Stimulated activated CD4-positive, alpha-beta T cell treated with anti-CD3 and anti-CD28 coated beads, Interleukin-1b, Interleukin-23, amount 100 ng/mL, for 48 hours (primary cell): ENCODE data around the gene NDUFB10.
"Not testable (repeated sequence)": the region's sequence is repeated elsewhere in the genome, so short reads cannot be mapped to it uniquely, and the experiment has no call there.

Experiments
- DNase-seq: peaks from one replicate; pipeline ENCODE4 v3.0.0-alpha.2; 2020

Gene NDUFB10

DNA sequence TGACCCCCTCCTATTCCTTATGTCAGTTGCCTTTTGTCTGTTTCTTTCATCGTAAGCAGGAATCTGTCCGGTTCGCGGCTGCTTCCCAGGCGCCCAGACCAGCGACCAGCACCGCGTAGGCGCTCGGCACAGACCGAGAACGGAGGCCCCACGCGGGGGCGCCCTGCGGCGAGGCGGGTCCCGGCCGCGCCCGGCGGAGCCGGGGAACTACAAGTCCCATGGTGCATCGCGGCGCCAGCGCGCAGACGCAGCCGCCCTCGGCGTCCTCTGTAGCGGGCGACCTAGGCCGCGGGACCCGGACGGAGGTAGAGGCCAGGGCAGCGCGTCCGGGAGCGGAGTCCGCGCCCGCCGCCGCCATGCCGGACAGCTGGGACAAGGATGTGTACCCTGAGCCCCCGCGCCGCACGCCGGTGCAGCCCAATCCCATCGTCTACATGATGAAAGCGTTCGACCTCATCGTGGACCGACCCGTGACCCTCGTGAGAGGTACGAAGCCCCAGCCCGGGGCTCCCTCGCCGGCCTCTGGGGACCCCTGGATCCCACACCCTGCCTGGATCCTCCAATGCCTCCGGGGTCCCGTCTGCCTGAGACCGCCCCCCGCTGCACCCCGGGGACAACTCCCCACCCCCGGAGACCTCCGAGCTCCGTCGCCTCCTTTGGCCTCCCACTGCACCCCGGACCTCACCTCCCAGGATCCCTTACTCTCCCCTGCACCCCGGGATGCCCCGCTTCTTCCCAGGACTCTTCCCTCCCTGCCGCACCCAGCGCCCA lies at the start of gene NDUFB10:
Gene NDUFB10, plus strand, starts transcription at position 270 of the 771 bp plus-strand sequence. Its CDS starts 87 bp downstream, at position 357.
- DNase-seq = peak; percentile 90

DNA sequence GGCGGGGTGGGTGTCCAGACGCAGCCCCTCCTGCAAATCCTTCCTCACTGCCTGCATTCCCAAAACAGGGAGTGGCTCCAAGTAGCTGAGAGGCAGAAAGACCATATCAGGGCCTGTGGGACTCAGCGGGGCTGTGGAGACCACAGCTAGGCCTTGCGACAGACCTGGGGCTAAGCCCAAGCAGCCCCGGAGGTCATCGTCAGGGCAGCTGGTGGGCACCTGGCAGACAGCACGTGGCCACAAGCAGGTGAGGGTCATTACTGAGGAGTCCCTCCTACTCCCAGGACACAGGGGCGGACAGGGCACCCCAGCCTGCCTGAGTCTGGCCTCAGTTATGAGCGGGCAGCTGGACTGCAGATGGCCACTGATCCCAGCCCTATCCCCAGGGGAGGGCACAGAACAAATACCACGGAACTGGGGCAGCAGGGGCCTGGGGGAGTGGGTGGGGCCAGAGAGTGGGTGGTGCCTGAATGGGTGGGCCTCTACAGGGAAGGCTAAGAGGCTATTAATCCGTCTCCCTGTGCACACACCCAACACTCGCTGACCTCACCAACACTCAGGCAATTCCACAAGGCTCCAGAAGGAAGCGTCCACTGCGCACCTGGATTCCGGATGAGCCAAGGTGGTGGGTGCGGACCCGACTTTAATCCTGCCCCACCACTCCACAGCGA lies 49.6 kb upstream of the NDUFB10 start:
- no peak for DNase-seq

DNA sequence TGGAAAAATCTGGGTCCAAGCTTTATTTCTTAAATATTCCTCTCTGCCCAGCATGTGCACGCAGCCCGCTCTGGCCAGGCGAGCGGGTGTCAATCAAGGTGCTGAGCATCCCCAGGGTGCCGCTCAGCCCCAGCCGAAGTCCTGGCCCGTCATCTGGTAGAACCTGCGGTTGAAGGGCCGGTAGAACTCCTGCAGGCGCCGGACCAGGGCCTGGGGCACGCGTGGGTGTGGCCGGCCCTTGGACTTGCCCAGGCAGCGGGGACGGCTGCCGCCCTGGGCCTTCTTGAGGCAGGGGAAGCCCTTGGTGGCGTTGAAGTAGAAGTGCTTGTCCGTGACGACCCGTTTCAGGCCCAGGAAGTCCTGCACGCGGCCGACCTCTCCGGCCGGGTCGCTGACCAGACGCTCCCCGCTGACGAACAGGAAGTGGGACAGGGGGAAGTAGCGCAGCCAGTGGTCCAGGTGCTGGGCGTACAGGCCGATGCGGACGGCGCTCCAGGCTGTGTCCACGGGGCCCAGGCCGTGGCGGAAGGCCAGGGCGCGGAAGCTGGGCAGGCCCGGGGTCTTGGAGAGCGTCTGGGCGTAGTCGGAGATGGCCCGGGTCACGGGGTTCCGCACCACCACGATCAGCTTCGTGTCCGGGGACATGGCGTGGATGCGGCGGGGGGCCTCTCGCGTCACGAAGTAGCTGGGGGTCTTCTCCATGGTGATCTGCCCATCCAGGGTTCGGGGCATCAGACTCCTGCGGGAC lies 47.7 kb upstream of the NDUFB10 start:
- no peak for DNase-seq

DNA sequence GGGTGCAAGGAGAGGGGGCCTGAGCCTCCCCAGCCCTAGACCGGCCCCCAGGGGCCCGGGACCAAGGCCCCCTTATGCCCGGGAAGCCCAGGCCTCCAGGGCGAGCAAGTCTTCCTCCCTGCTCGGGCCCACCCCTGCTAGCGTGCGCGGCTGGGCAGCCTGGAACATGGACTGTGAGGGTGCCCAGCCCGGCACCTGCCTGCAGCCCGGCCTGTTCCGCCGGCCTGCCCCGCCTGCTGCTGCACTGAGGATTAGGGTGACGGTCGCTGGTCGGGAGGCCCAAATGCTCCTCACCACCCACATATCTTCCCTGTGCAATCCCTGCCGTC lies 47.2 kb upstream of the NDUFB10 start:
- no peak for DNase-seq

DNA sequence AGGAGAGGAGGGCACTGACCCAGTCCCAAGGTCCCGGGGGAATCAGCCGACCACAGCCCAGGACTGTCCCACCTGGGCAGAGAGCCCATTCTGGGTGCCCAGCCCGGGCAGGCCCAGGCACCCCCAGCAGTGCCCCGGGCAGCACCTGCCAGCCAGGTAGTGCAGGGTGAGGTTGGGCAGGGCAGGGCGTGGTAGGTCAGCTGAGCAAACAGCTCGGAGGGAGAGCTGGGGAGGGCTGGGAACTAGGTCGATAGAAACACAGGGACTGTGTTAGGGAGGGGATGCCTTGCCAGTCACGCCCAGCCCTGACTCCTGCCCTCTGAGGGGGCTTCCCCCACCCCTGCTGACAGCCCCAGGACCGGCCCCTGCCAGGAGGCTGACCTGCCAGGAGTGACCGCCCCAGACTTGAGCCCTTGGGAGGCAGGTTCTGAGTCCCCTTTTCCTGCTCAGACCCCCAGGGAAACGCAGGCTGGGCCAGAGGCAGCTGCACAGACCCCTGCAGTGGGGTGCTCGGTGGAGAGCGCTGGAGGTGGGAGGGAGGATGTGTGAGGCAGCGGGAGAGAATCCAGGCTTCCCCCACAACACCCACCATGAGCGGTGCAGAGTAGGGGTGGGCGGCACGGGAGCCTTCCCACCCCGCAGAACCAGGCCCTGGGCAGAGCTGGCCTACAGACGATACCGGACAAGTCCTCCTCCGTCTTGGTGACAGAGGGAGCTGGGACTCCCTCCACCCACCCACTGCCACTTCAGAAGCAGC lies 45.8 kb upstream of the NDUFB10 start:
- no peak for DNase-seq

DNA sequence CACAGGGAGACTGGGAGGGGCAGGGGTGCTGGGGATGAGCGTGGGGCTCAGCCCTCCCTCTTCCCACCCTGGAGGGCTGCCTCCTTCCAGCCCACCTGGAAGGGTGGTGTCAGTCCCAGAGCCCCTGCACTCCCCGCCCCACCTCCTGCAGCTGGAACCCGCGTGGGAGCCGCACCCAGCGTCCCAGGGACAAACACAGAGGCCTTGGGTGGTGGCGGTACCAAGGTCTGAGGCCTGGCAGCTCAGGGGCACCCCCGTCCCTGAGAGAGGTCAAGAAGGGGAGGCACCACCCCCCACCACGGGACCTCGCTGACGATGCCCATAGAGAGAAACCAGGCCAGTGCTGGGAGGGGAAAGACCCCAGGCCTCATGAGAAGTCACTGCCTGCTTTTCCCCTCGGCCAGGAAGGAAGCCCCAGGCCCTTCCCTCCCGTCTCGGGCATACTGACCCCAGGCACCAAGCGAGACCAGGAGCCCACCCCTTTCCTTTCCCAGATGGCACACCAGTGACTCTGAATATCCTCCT lies 45.2 kb upstream of the NDUFB10 start:
- no peak for DNase-seq

DNA sequence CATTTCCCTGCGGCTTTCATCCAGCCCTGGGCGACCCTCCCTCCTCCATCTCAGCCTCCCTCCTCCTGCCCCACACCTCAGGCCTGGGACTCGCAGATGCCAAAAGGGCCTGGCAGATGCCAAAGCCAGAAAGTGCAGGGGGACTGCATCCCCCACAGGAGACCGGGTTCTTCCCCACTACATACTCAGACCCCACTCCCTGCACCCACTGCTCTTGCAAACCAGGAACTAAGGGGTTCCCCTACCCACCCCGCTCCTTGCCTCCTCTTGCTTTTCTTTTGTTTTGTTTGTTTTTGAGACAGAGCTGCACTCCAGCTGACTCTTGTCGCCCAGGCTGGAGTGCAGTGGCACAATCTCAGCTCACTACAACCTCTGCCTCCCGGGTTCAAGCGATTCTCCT lies 44.4 kb upstream of the NDUFB10 start:
- DNase-seq = no peak

DNA sequence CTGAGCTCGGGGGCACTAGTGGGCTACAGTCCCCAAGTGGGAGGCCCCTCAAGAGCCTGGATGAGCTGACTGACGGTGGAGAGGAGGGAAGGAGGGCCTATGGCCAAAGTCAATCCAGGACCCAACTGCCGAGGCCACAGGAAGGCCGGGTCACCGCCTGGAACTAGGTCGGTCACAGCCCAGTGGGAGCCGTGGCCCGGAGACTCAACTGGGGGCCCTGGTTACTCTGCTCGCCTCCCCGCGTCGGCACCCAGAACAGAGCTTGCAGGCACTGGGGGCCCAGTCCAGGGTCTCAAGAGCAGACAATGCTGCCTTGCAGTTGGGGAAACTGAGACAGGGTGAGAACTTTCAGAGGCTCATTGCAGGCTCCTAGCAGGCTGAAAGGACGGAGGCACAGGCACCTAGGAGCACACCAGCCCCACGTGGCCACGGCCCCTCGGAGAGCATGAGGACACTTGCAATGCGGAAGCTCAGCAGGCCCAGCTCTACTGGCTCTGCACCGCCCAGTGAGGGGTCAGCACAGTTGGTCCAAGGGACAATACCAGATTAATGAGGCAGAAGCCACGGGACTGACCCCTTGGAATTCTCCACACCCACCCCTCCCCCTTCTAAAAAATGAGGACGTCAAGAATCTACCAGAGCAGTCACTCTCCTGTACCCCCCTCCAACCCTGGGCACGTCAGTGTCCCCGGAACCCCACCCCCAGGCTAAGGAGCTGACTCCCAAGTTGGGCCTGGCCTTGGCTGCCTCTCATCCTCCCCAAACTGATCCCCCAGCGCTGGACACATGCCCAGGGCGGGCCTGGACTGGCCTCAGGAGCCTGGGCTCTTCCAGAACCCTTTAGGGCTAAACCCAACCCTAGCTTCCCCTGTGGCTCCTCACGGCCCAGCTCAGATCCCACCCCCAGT lies 43.4 kb upstream of the NDUFB10 start:
- no peak for DNase-seq

DNA sequence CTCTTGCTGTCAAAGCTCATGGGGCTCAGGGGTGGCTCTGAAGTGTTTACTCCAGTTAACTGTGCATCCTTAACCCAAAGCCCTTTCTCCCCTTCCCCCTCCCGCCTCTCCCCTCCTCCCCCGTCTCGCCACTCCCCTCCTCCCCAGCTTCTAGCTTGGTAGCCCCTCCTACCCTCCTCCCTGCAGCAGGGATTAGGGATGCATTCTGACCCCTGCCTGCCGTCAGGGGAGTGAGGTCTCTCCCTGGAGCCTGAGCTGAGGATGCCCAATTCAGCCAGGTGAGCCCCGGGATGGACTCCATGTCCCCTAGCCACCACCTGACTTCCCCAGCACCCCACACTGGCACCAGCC lies 42.7 kb upstream of the NDUFB10 start:
- DNase-seq = no peak

DNA sequence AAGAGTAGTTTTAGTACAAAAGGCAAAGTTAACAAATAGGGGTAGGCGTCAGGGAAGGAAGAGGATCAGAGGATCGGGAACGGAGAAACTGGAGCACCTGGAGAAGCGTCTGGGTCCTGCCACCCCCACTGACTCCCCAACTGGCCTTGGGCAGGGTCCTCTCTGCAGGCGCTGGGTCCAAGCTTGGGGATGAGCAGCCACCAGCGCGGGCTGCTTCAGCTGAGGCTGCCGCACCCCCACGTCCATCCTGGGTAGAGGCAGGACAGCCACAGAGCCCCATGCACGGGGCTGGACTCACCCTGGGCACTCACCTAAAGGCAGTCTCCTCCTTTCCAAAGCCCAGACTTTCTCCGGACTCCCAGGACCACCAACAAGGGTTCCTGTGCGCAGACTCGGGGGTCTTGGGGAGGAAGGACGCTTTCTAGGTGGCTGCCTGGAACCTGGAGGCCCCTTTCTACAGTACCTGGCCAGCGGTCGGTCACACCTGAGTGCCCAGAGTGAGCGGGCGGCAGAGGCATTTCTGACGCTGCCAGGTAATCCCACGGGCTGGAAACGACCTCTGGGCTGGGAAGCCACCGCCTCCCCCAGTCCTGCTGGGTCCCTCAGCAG lies 42.2 kb upstream of the NDUFB10 start:
- DNase-seq = no peak

DNA sequence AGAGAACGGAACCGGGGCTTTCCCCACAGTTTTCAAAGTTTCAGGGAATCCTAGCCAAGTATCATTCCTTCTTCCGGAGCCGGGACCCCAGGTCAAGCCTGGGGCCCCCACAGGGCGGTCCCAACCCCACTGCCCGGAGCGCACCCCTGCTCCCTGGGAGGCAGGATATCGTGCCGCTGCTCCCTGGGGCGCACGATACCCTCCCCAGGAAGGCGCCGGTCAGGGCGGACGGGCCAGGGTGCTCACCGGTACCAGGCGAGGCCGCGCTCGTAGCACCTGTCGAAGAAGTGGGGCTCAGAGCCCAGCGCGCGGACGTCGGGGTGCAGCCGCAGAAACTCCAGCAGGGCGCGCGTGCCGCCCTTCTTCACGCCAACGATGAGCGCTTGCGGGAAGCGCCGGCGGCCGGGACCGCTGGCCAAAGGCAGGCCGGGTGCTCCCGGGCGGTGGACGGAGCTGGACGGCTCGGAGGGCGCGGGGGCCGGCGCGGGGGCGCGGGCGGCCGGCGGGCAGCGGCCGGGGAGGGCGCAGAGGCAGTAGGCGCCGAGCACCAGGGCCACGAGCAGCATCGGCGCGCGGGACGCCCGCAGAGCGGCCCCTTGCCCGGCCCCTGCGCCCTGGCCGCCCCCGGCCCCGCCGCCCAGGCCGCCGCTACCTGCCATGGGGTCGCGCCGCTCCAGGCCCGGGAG lies 41.5 kb upstream of the NDUFB10 start:
- no peak for DNase-seq

DNA sequence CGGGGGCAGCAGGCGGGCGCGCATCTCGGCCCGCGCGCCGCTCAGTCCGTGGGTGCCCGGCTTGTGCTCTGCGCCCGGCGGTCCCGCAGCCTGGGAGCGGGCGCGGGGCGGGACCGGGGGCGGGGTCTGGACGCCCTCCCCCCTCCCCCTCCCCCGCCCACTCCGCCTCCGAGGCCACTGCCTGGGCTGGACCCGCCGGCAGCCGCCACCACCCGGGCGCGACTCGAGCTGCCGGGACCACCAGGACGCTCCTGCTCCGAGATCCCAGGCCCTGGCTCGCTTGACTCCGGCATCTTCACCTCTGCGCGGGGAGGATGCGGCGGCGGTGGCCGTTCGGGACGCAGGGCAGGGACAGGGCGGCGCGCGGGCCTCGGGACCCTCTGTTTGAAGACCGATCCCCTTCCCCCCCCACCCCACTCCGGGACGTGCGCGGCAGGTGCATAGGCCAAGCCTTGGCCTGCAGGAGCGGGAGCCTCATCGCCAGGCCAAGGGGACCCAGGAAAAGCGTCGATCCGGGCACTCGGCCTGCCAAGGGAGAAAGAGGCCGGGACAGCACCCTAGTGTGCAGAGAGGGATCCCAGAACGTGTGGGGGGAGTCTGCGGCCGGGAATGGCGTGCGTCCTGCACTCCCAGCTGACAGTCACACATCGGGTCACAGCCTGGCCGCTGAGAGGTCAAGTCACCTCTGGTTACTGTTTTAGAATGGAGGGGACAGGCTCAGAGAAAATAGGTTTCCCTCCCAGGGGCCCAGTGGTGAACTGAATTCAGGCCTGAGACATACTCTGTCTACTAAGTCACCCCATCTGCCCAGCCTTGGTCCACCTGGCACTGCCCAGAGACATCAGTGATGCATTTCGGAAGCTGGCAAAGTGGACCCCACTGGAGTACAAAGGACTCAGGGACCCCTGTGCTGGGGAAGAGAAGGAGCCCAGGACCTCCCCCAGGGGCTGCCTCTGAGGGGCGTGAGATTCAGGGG lies 40.7 kb upstream of the NDUFB10 start, which contains the start of gene HS3ST6:
Gene HS3ST6, minus strand, starts transcription at position 65 of the 976 bp plus-strand sequence. CDS start 92 bp downstream, outside the sequence.
- DNase-seq = no peak

DNA sequence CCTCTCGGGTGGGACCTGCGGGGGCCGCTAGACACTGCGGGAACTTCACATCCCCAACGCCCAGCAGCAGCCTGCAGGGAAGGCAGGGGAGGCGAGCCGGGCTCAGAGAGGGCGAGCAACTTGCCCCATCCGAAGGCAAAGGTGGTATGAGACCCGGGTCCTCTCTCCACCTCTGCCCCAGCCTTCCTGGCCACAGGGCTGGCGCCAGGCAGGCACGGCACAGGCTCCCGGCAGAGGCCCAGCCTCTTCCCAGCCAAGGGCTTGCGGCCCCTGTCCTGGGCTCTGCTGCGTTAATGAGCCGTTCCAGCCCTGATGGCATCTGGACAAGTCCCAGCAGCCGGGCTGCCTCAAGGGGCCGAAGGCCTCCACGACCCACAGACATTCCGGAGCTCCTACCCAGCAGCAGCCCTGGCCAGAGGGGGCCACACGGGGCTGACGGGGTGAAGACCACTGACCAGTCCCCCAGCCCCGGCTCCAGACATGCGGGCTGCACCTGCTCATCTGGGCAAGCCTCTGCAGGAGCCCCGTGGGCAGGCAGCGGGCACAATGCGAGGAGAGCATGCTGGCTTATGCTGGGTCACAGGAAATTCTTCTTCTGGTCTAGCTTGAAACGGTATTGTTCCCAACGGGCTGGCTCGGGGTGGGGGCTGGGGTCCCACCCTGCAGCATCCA lies 39.9 kb upstream of the NDUFB10 start:
- DNase-seq = no peak

DNA sequence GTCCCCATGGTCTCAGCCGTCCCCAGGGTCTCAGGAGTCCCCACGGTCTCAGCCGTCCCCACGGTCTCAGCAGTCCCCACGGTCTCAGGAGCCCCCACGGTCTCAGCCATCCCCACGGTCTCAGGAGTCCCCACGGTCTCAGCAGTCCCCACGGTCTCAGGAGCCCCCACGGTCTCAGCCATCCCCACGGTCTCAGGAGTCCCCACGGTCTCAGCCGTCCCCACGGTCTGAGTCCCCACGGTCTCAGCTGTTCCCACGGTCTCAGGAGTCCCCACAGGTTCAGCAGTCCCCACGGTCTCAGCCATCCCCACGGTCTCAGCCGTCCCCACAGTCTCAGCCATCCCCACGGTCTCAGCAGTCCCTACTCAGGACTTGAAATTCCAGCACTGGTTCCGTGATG lies 39.2 kb upstream of the NDUFB10 start:
- DNase-seq = not testable (repeated sequence)

DNA sequence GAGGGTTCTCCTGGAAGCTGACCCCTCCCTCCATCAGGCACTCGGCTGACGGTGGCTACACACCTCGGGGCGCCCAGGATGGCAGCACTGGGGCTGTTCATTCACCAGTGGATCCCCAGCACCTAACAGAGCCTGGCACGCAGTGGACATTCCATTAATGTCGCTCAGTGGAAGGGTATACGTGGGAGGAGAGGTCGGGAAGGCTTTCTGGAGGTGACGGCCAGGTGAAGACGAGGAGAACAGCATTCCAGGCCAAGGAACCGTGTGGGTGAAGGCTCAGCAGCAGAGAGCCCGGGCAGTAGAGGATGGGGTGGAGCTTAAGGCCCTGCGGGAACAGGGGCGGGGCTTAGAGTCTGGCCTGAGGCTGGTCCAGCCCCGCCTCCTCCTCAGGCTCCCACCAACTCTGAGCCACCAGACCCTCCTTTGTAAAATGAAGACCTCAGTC lies 38.6 kb upstream of the NDUFB10 start:
- no peak for DNase-seq

DNA sequence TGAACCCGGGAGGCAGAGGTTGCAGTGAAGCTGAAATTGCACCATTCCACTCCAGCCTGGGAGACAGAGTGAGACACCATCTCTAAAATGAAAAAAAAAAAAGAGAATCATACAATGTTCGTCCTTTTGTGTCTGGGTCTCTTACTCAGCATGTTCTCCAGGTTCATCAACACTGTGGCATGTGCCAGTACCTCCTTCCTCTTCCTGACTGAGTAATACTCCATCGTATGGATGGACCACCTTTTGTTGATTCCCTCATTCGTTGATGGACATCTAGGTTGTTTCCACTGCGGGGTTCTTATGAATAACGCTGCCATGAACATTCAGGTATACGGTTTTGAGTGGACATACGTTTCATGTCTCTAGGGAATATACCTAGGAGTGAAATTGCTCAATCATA lies 37.0 kb upstream of the NDUFB10 start:
- no peak for DNase-seq

DNA sequence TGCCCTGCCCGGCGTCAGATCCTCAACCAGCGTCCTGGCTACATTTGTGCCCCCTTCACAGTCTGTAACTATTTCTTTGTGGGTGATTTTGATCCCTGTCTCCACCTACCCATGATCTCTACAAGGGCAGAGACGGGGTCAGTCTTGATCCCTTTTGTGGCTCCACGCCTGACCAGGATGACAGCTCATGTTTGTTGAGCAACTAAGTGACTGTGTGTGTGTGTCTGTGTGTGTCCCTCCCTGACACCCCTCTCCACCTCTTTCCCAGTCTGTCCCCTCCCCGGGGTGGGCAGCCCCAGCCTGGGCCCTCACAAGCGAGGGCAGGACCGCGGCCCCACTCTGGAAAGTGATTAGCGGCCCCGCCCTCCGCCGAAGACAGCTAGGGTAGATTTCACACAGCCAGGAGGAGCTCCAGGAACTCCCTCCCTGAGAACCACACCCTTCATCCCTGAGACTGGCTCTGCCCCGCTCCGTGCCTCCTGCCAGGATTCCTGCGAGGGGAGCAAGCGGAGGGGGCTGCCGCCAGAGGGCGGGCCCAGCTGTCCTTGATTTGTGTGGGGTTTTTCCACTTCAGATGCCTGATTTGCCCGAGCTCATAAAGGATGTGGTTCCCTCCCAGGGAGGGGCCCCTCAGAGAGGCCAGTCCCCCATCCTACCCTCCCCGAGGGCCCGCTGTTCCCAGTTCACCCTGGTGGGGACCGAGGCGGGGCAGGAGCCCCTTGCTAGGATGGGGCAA lies 35.9 kb upstream of the NDUFB10 start:
- no peak for DNase-seq

DNA sequence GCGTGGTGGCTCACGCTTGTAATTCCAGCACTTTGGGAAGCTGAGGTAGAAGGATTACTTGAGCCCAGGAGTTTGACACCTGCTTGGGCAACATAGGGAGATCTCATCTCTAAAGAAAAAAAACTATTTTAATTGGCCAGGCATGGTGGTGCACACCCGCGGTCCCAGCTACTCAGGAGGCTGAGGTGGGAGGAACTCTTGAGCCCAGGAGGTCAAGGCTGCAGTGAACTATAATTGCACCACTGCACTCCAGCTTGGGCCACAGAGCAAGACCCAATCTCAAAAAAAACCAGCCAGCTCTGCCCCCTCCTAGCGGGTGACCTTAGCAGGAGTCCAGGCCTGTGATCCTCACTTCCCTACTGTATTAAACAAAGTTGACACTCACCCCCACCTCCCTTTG lies 35.2 kb upstream of the NDUFB10 start:
- DNase-seq = no peak
